ENCODE measurements around the gene C1orf21. TPM values are rescaled to one million over a fixed set of nuclear protein-coding genes. Genes with fewer than 3 reads are reported as not detected.

C1orf21 gene
- total RNA-seq, 1 experiment from 2014 or later, result 28.5 TPM

DNA sequence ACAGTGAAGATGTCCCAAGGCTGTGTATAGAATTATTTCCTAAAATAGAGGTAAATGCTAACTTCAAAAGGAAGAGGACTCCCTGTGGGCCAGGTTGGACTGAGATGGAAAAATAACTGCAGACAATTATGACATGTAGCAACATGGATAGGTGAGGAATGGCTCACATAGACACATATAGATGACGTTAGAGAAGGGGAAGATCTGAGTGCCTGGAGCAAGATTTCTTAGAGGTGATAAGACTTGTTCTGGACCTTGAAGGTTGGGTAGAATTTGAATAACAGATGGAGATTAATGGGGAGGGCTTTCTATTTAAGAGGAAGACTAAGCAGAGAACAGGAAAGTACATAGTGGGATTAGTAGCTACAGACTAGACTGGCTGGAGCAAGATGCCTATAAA is 76.9 kb downstream of the C1orf21 start:
- POLR2A ChIA-PET, result no interaction called here
- H3K4me1 Mint-ChIP-seq, result peaks cover 42% of the 10 kb centered on the region
- TF ChIP-seq ZNF396 (CRISPR knock-in tag; IDR thresholded peaks at IDR 0.05; ENCODE audit: borderline replicate concordance) (no peak), ZBTB21 (CRISPR knock-in tag; IDR thresholded peaks at IDR 0.05; ENCODE audit: borderline replicate concordance) (no peak), ZNF317 (CRISPR knock-in tag; IDR thresholded peaks at IDR 0.05; ENCODE audit: borderline replicate concordance, low read depth) (no peak), FOXJ3 (CRISPR knock-in tag; IDR thresholded peaks at IDR 0.05; ENCODE audit: borderline replicate concordance) (no peak), GABPB1 (CRISPR knock-in tag; IDR thresholded peaks at IDR 0.05) (no peak), RORB (CRISPR knock-in tag; IDR thresholded peaks at IDR 0.05) (no peak), ZNF263 (CRISPR knock-in tag; IDR thresholded peaks at IDR 0.05; ENCODE audit: low read depth) (no peak), NR3C1 (CRISPR knock-in tag; conservative IDR thresholded peaks at IDR 0.05; ENCODE audit: low read depth) (no peak), ZNF671 (CRISPR knock-in tag; IDR thresholded peaks at IDR 0.05) (no peak), JUN (CRISPR knock-in tag; IDR thresholded peaks at IDR 0.05) (no peak), IRF2 (CRISPR knock-in tag; IDR thresholded peaks at IDR 0.05; ENCODE audit: borderline replicate concordance, low read depth) (no peak), CREB1 (CRISPR knock-in tag; IDR thresholded peaks at IDR 0.05) (no peak)
- TF ChIP-seq, protein P1, sequence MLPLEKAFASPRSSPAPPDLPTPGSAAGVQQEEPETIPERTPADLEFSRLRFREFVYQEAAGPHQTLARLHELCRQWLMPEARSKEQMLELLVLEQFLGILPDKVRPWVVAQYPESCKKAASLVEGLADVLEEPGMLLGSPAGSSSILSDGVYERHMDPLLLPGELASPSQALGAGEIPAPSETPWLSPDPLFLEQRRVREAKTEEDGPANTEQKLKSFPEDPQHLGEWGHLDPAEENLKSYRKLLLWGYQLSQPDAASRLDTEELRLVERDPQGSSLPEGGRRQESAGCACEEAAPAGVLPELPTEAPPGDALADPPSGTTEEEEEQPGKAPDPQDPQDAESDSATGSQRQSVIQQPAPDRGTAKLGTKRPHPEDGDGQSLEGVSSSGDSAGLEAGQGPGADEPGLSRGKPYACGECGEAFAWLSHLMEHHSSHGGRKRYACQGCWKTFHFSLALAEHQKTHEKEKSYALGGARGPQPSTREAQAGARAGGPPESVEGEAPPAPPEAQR (CRISPR knock-in tag; IDR thresholded peaks at IDR 0.05), result no peak
- TF ChIP-seq, protein P2, sequence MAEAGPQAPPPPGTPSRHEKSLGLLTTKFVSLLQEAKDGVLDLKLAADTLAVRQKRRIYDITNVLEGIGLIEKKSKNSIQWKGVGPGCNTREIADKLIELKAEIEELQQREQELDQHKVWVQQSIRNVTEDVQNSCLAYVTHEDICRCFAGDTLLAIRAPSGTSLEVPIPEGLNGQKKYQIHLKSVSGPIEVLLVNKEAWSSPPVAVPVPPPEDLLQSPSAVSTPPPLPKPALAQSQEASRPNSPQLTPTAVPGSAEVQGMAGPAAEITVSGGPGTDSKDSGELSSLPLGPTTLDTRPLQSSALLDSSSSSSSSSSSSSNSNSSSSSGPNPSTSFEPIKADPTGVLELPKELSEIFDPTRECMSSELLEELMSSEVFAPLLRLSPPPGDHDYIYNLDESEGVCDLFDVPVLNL (CRISPR knock-in tag; IDR thresholded peaks at IDR 0.05; ENCODE audit: borderline replicate concordance, low read depth), result no peak
- TF ChIP-seq, protein P3, sequence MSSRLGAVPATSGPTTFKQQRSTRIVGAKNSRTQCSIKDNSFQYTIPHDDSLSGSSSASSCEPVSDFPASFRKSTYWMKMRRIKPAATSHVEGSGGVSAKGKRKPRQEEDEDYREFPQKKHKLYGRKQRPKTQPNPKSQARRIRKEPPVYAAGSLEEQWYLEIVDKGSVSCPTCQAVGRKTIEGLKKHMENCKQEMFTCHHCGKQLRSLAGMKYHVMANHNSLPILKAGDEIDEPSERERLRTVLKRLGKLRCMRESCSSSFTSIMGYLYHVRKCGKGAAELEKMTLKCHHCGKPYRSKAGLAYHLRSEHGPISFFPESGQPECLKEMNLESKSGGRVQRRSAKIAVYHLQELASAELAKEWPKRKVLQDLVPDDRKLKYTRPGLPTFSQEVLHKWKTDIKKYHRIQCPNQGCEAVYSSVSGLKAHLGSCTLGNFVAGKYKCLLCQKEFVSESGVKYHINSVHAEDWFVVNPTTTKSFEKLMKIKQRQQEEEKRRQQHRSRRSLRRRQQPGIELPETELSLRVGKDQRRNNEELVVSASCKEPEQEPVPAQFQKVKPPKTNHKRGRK (CRISPR knock-in tag; IDR thresholded peaks at IDR 0.05; ENCODE audit: borderline replicate concordance), result no peak
- TF ChIP-seq, protein P4, sequence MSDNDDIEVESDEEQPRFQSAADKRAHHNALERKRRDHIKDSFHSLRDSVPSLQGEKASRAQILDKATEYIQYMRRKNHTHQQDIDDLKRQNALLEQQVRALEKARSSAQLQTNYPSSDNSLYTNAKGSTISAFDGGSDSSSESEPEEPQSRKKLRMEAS (CRISPR knock-in tag; IDR thresholded peaks at IDR 0.05), result no peak
- TF ChIP-seq, protein P5, sequence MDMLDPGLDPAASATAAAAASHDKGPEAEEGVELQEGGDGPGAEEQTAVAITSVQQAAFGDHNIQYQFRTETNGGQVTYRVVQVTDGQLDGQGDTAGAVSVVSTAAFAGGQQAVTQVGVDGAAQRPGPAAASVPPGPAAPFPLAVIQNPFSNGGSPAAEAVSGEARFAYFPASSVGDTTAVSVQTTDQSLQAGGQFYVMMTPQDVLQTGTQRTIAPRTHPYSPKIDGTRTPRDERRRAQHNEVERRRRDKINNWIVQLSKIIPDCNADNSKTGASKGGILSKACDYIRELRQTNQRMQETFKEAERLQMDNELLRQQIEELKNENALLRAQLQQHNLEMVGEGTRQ (CRISPR knock-in tag; IDR thresholded peaks at IDR 0.05), result no peak
- TF ChIP-seq, protein P6, sequence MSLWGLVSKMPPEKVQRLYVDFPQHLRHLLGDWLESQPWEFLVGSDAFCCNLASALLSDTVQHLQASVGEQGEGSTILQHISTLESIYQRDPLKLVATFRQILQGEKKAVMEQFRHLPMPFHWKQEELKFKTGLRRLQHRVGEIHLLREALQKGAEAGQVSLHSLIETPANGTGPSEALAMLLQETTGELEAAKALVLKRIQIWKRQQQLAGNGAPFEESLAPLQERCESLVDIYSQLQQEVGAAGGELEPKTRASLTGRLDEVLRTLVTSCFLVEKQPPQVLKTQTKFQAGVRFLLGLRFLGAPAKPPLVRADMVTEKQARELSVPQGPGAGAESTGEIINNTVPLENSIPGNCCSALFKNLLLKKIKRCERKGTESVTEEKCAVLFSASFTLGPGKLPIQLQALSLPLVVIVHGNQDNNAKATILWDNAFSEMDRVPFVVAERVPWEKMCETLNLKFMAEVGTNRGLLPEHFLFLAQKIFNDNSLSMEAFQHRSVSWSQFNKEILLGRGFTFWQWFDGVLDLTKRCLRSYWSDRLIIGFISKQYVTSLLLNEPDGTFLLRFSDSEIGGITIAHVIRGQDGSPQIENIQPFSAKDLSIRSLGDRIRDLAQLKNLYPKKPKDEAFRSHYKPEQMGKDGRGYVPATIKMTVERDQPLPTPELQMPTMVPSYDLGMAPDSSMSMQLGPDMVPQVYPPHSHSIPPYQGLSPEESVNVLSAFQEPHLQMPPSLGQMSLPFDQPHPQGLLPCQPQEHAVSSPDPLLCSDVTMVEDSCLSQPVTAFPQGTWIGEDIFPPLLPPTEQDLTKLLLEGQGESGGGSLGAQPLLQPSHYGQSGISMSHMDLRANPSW (CRISPR knock-in tag; conservative IDR thresholded peaks at IDR 0.05; ENCODE audit: low read depth), result no peak
- TF ChIP-seq, protein P7, sequence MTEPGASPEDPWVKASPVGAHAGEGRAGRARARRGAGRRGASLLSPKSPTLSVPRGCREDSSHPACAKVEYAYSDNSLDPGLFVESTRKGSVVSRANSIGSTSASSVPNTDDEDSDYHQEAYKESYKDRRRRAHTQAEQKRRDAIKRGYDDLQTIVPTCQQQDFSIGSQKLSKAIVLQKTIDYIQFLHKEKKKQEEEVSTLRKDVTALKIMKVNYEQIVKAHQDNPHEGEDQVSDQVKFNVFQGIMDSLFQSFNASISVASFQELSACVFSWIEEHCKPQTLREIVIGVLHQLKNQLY (CRISPR knock-in tag; IDR thresholded peaks at IDR 0.05), result no peak
- H3K4me3 Mint-ChIP-seq, result no peak overlapping the region
- DNase-seq (ENCODE audit: low spot score) (no peak), ATAC-seq (no peak)
- no peaks in the 10 kb centered on the region for H3K9me3 Mint-ChIP-seq
- no peaks in the 10 kb centered on the region for H3K36me3 Mint-ChIP-seq
- H3K27ac Mint-ChIP-seq, result no peak overlapping the region
- H3K27me3 Mint-ChIP-seq (ENCODE audit: low read depth), result no peaks in the 10 kb centered on the region
- CTCF ChIA-PET, result interaction anchor here (0.8 to 2.5 kb wide), 3 partner anchors 8 to 200 kb away, joined by 3 to 8 read pairs (median 4); partner anchors contain the start of gene C1orf21

All from WTC11 (cell line).